ENCODE data around the gene PCNT. TPM values are rescaled to one million over a fixed set of nuclear protein-coding genes. Genes with fewer than 3 reads are reported as not detected.

PCNT gene
- total RNA-seq, 6 experiments from 2014 or later, result 23.2 to 26.9 (median 25.5) TPM

- H3K36me3 Mint-ChIP-seq (ENCODE audit: low read depth), result peaks cover 30% of the 10 kb centered on the region
- TF ChIP-seq CTCF (IDR thresholded peaks at IDR 0.05), result no peak
- H3K27me3 Mint-ChIP-seq (ENCODE audit: insufficient read depth), result no peaks in the 10 kb centered on the region; the same call in 1 of the 2 replicates
- DNase-seq, result no peak
- no peak overlapping the region for H3K4me3 Mint-ChIP-seq
- H3K9me3 Mint-ChIP-seq, result no peaks in the 10 kb centered on the region
- H3K4me1 Mint-ChIP-seq (ENCODE audit: low read depth), result no peaks in the 10 kb centered on the region
- no peak overlapping the region for H3K27ac Mint-ChIP-seq
These were observed 25.3 kb downstream of the PCNT start for GRCh38 chr21:46349134-46349760.

GRCh38 chr21:46350571-46350970, 26.6 kb downstream of the PCNT start:
- Mint-ChIP-seq H3K36me3 (ENCODE audit: low read depth) (peaks cover 30% of the 10 kb centered on the region), H3K27ac (no peak overlapping the region), H3K4me3 (no peak overlapping the region), H3K27me3 (ENCODE audit: insufficient read depth) (no peaks in the 10 kb centered on the region; the same call in 1 of the 2 replicates), H3K9me3 (no peaks in the 10 kb centered on the region), H3K4me1 (ENCODE audit: low read depth) (no peaks in the 10 kb centered on the region)
- TF ChIP-seq CTCF (IDR thresholded peaks at IDR 0.05), result no peak
- DNase-seq, result no peak

DNA sequence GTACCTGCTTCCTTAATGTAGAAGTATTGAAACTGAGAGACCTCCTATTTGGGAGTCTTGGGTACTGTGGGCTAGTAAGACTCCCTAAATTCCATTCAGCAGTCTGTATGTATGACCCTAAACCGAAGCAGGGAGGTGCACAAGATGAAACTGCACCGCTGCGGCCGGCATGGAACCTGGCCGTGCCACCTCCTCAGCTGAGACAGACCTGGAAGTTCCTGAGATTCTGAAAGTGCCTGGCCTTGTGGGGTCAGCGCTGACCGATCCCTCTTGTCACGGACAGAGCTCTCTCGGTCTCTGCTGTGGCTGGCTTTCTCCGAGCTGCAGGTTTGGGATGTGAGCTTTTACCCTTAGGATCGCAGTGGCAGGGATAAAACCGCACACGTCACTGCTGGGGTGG, 27.0 kb downstream of the PCNT start:
- Mint-ChIP-seq H3K27ac (no peak overlapping the region), H3K9me3 (no peaks in the 10 kb centered on the region), H3K27me3 (ENCODE audit: insufficient read depth) (no peaks in the 10 kb centered on the region), H3K4me1 (ENCODE audit: low read depth) (no peaks in the 10 kb centered on the region), H3K36me3 (ENCODE audit: low read depth) (peaks cover 30% of the 10 kb centered on the region), H3K4me3 (no peak overlapping the region)
- TF ChIP-seq CTCF (IDR thresholded peaks at IDR 0.05), result no peak
- DNase-seq, result no peak

GRCh38 chr21:46351476-46352163, 27.7 kb downstream of the PCNT start:
- H3K27me3 Mint-ChIP-seq (ENCODE audit: insufficient read depth), result no peaks in the 10 kb centered on the region
- no peak overlapping the region for H3K27ac Mint-ChIP-seq
- H3K4me3 Mint-ChIP-seq, result no peak overlapping the region
- H3K4me1 Mint-ChIP-seq (ENCODE audit: low read depth), result no peaks in the 10 kb centered on the region
- DNase-seq, result no peak
- peaks cover 26% of the 10 kb centered on the region for H3K36me3 Mint-ChIP-seq (ENCODE audit: low read depth)
- H3K9me3 Mint-ChIP-seq, result no peaks in the 10 kb centered on the region
- TF ChIP-seq CTCF (IDR thresholded peaks at IDR 0.05), result no peak

- Mint-ChIP-seq H3K36me3 (ENCODE audit: low read depth) (peaks cover 24% of the 10 kb centered on the region), H3K9me3 (no peaks in the 10 kb centered on the region), H3K27me3 (ENCODE audit: insufficient read depth) (no peaks in the 10 kb centered on the region), H3K4me1 (ENCODE audit: low read depth) (no peaks in the 10 kb centered on the region), H3K27ac (no peak overlapping the region), H3K4me3 (no peak overlapping the region)
- TF ChIP-seq CTCF (IDR thresholded peaks at IDR 0.05), result no peak
- DNase-seq, result no peak
These were observed 28.2 kb downstream of the PCNT start for GRCh38 chr21:46352164-46352515.
